ENCODE measurements around the gene CALCOCO2.
"Not testable (repeated sequence)": the region's sequence is repeated elsewhere in the genome, so short reads cannot be mapped to it uniquely, and the experiment has no call there.

The CALCOCO2 gene

DNA sequence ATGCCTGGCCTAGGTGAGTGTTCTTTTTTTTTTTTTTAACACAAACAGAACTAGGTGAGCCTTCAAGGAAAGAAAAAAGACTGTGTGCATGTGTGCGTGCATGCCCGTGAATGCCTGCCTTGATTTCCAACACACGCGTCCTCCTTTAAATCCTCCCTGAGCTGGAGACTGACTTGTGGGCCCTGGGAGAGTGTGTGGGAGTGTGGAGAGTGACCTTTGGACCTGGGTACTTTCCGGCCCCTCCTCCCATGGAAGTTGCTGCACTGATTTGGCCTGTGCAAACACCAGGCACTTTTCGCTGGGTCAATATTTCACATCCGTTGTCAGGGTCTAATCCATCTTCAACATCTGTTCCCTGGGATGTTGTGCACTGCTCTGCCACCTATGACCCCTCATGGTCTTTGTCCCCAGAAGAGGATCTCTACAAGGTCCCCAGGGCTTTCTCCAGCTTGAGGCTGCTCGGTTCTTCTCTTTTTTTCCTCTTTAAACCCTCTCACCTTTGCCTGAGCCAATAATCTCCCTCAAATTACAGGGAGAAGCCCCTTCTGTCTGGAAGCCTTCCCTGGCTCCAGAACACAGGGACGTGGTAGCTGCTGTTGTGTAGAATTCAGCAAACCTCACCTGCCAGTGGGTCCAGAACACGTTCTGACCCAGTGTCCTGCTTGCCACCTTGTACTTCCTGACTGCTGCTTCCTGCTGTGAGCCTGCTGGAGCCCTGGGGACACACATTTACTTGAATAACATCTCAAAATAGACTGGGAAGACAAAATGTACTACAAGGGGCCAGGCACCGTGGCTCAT, 40.9 kb downstream of the CALCOCO2 start:
- in situ Hi-C loops (cut with MboI; ENCODE audit: low sequenced_read_pairs, unreplicated experiment) = no loop called here
- TF ChIP-seq, protein P1, sequence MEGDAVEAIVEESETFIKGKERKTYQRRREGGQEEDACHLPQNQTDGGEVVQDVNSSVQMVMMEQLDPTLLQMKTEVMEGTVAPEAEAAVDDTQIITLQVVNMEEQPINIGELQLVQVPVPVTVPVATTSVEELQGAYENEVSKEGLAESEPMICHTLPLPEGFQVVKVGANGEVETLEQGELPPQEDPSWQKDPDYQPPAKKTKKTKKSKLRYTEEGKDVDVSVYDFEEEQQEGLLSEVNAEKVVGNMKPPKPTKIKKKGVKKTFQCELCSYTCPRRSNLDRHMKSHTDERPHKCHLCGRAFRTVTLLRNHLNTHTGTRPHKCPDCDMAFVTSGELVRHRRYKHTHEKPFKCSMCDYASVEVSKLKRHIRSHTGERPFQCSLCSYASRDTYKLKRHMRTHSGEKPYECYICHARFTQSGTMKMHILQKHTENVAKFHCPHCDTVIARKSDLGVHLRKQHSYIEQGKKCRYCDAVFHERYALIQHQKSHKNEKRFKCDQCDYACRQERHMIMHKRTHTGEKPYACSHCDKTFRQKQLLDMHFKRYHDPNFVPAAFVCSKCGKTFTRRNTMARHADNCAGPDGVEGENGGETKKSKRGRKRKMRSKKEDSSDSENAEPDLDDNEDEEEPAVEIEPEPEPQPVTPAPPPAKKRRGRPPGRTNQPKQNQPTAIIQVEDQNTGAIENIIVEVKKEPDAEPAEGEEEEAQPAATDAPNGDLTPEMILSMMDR (IDR thresholded peaks at IDR 0.05; ENCODE audit: borderline replicate concordance, control extremely low read depth, extremely low read depth, insufficient read depth, missing control alignments) = no peak

DNA sequence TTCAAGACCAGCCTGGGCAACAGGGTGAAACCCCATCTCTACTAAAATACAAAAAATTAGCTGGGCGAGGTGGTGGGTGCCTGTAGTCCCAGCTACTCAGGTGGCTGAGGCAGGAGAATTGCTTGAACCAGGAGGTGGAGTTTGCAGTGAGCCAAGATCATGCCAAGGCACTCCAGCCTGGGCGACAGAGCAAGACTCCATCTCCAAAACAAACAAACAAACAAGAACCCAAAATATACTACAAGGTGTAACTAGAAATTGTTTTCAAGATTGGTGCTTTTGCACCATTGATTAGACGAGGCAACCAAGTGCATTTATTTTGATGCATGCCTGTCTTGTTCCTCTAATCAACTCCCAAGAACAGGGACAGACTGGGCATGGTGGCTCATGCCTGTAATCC, 41.6 kb downstream of the CALCOCO2 start:
- DNase-seq (ENCODE audit: low spot score); in situ Hi-C loops (cut with MboI; ENCODE audit: low sequenced_read_pairs, unreplicated experiment): not testable (repeated sequence)

More for the DNA sequence above, 40.9 kb downstream of the CALCOCO2 start:
- no peak for DNase-seq (ENCODE audit: low spot score)

DNA sequence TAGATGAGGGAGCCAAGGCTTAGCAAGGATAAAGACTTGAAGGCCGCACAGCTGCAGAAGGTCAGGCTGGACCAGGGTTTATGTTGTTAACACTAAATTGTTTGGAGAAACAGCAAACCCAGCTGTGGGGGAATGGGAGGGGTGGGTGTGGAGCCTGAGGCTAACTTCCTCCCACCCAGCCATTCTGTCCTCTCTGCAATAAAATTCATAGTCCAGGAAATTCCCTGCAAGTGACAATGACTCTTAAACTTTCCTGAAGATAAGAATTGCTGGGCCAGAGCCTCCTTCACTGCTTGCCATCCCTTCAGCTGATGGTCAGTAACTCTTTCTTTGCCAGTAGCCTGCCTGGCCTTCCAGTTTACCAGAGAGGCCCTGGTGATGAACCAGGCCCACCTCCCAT, 42.4 kb downstream of the CALCOCO2 start:
- DNase-seq (ENCODE audit: low spot score) = no peak
- in situ Hi-C loops (cut with MboI; ENCODE audit: low sequenced_read_pairs, unreplicated experiment) = no loop called here
- TF ChIP-seq, protein P1 (IDR thresholded peaks at IDR 0.05; ENCODE audit: borderline replicate concordance, control extremely low read depth, extremely low read depth, insufficient read depth, missing control alignments) = no peak

DNA sequence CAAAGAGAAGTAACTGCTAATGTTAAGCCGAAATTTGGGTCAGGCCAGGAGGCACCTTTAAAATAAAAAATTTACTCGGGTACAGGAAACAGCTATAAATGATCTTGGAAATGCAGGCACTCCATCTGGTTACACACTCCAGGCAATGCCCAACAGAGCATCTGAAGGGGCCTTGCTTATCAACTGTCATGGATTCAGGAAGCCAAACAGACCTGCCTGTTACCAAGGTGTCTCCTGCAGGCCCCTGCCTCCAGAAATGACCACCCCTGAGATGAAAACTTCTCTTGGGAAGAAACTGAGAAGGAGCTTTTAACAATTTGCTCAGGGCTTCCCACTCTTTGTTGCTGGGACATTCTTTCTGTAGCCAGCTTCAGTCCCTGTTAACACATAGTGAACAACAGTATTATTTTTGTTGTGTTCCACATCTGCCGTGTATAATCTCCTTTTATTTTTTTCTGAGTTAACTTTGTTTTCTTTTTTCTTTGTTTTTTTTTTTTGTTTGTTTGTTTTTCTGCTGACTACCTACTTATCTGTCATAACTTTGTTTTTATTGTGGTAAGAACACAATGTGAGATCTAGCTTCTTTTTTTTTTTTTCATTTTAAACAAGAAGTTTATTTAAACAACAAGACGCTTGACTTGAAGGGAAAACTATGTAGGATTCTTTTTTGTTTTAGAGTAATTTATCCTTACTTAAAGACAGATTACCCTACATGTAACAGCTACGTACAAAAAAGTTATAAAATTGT, 43.0 kb downstream of the CALCOCO2 start:
- no peak for DNase-seq (ENCODE audit: low spot score)
- TF ChIP-seq, protein P1 (IDR thresholded peaks at IDR 0.05; ENCODE audit: borderline replicate concordance, control extremely low read depth, extremely low read depth, insufficient read depth, missing control alignments) = no peak
- in situ Hi-C loops (cut with MboI; ENCODE audit: low sequenced_read_pairs, unreplicated experiment) = no loop called here

DNA sequence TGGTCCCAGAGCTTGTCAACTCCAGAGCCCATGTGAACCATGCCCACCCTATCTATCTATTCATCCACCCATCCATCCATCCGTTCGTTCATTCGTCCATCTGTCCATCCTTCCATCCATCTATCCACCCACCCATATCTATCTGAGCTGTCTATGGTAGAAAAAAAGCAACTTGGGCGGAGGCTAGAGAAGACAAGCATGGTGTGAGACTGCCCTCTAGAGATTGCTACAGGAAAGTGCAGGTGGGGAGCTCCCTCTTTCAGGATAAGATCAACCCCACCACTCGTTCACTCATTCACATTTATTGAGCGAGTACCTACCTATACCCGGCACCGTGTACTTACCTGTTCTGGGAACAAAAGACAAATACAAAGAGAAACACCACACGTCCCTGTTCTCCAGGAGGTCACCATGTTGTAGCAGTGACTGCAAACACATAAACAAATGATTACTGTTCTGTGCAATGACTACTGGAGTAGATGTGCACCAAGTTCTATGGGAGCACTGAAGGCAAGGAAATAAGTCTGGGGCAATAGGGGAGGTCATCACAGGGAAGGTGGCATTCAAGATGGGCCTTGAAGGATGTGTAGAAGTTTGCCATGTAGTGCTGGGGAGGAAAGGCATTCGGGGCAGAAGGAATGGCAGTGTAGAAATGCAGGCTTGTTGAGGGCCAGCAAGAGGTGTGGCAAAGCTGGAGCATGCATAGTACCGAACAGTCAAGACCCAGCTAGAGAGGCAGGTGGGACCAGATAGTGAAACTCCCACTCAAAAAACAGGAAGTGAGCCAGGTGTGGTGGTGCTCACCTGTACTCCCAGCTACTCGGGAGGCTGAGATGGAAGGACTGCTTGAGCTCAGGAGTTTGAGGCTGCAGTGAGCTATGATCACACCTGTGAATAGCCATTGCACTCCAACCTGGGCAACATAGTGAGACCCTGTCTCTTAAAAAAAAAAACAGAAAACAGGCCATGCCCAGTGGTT, 48.4 kb downstream of the CALCOCO2 start:
- DNase-seq (ENCODE audit: low spot score) = peak; percentile 84
- in situ Hi-C loops (cut with MboI; ENCODE audit: low sequenced_read_pairs, unreplicated experiment) = loop anchor here (5.0 kb wide), 1 partner anchor 77 kb away; no protein-coding TSS in a partner anchor
- TF ChIP-seq, protein P1 (IDR thresholded peaks at IDR 0.05; ENCODE audit: borderline replicate concordance, control extremely low read depth, extremely low read depth, insufficient read depth, missing control alignments) = peak; percentile 83

DNA sequence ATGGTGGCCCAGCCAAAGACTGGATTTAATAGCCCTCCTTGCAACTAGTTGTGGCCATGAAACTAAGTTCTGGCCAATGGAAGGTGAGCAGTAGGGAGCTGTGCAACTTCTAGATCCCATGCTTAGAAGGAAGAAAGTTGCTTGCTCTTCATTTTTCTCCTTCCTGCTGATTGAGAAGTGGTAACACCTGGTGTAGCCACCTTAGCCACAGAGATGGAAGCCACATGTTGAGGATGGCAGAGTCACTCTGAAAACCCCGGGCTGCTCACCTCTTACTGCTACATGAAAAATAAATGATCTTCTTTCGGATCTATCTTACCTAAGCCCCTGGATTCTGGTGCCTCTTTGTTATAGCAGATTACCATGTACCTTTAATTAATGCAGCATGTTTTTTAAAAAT, 51.4 kb downstream of the CALCOCO2 start:
- DNase-seq (ENCODE audit: low spot score) = no peak
- in situ Hi-C loops (cut with MboI; ENCODE audit: low sequenced_read_pairs, unreplicated experiment) = loop anchor here (5.0 to 10.0 kb wide), 2 partner anchors 150 to 207 kb away; no protein-coding TSS in a partner anchor
- TF ChIP-seq, protein P1 (IDR thresholded peaks at IDR 0.05; ENCODE audit: borderline replicate concordance, control extremely low read depth, extremely low read depth, insufficient read depth, missing control alignments) = no peak
